K562 (cell line): Measurements from ENCODE around the gene LDAH. TPM values are rescaled to one million over a fixed set of nuclear protein-coding genes. Genes with fewer than 3 reads are reported as not detected.

Experiments used
- CEBPB ChIP-seq: fragments of 450-650 bp; IDR thresholded peaks from 2 replicates; pipeline ENCODE4 v1.6.1; 2016; ENCODE audit warnings: missing genetic modification characterization, missing compliant biosample characterization
- NFRKB ChIP-seq: fragments of 450-650 bp; IDR thresholded peaks from 2 replicates; pipeline ENCODE4 v1.6.1; 2016; ENCODE audit warnings: low read depth
- POU5F1 ChIP-seq: fragments of 150-350 bp; IDR thresholded peaks from 2 replicates; pipeline ENCODE4 v1.6.1; 2014; ENCODE audit warnings: borderline replicate concordance, low read length, low read depth, mild to moderate bottlenecking; ENCODE audit not compliant: partially characterized antibody
- WHSC1 ChIP-seq: IDR thresholded peaks from one replicate; pipeline ENCODE4 v1.6.1; 2012; ENCODE audit warnings: low read length, control low read depth, inconsistent platforms
- XRCC4 ChIP-seq: IDR thresholded peaks from one replicate; pipeline ENCODE4 v1.6.1; 2011; ENCODE audit not compliant: insufficient read depth, insufficient read length; ENCODE audit errors: extremely low read depth
- ZBTB11 ChIP-seq, 3 experiments: fragments of 200-800 bp in 1 of 3; fragments of 250-450 bp in 1 of 3; fragments of 450-650 bp in 1 of 3; sonication (Bioruptor Pico) in 1 of 3; sonication (Bioruptor generic) in 1 of 3; formaldehyde crosslinking in 1 of 3; IDR thresholded peaks; 2 replicates each; pipeline versions ENCODE4 v1.6.1 to v1.8.0; 2016 to 2022; ENCODE audit warnings: mild to moderate bottlenecking in 2 of 3, missing genetic modification characterization in 2 of 3, missing compliant biosample characterization in 1 of 3, moderate library complexity in 1 of 3
- ZBTB17 ChIP-seq: fragments of 450-650 bp; formaldehyde crosslinking; IDR thresholded peaks from 2 replicates; pipeline ENCODE4 v1.4.0; 2020; ENCODE audit warnings: mild to moderate bottlenecking
- ZNF184 ChIP-seq: sonication (generic); formaldehyde crosslinking; IDR thresholded peaks from 2 replicates; pipeline ENCODE4 v1.5.0; 2020; ENCODE audit warnings: missing genetic modification reagents
- ZNF217 ChIP-seq: sonication (generic); formaldehyde crosslinking; IDR thresholded peaks from 2 replicates; pipeline ENCODE4 v1.8.0; 2022; ENCODE audit warnings: mild to moderate bottlenecking, missing genetic modification reagents
- ZNF316 ChIP-seq: fragments of 450-650 bp; IDR thresholded peaks from 2 replicates; pipeline ENCODE4 v1.6.1; 2016
- ZNF431 ChIP-seq: sonication (generic); formaldehyde crosslinking; IDR thresholded peaks from 2 replicates; pipeline ENCODE4 v1.8.0; 2022; ENCODE audit warnings: mild to moderate bottlenecking, missing genetic modification reagents
- polyA plus RNA-seq, 8 experiments: library from polyadenylated mRNA; depleted of rRNA in 4 of 8; stranded (reverse) in 5 of 8; unstranded in 3 of 8; fragments of >200 nt; fragmentation: Nextera tagmentation in 2 of 8; fragmentation: Illumina TruSeq in 1 of 8; extraction: Ambion mirVana in 2 of 8; extraction: Trizol in 1 of 8; gene quantifications; 2 replicates each; pipeline versions ENCODE4 v1.2.1 to v1.2.3, GENCODE V29; 2011 to 2014; ENCODE audit warnings: inconsistent platforms in 1 of 8, missing spikeins in 1 of 8
- total RNA-seq, 7 experiments: library from RNA; depleted of rRNA in 6 of 7; stranded (reverse); fragments of >200 nt in 6 of 7; fragmentation: Illumina TruSeq in 2 of 7; extraction: Trizol in 2 of 7; gene quantifications; 2 replicates each; pipeline versions ENCODE4 v1.2.1 to v1.2.3, GENCODE V29; 2011 to 2021; ENCODE audit warnings: low replicate concordance in 1 of 7

Gene LDAH
- total and polyA plus RNA-seq, 9 of the 15 experiments (the other 6 are each of a cell fraction or from before 2014, with no cell fraction given), result 22.3 to 60.1 (median 40.0) TPM

GRCh38 chr2:20645301-20645701 is 177.6 kb downstream of the LDAH start (continued):
- no peak for TF ChIP-seq ZBTB11 (CRISPR knock-in tag; IDR thresholded peaks at IDR 0.05)
- no peak for TF ChIP-seq ZNF217
- TF ChIP-seq WHSC1, result no peak
- no peak for TF ChIP-seq CEBPB (tag)
- no peak for TF ChIP-seq ZNF316
- TF ChIP-seq POU5F1, result no peak
- TF ChIP-seq XRCC4, result no peak
- TF ChIP-seq ZBTB17 (CRISPR knock-in tag), result no peak
- TF ChIP-seq ZNF431, result no peak
- TF ChIP-seq ZNF184 (CRISPR knock-in tag), result no peak
- no peak for TF ChIP-seq NFRKB
